H1 (cell line): ENCODE results near the gene IFT172. TPM values are rescaled to one million over a fixed set of nuclear protein-coding genes. Genes with fewer than 3 reads are reported as not detected.
A peak's percentile ranks its signal among the peaks of the same experiment; 100 is the strongest.

ENCODE experiments used
- CHD7 ChIP-seq: fragments of 300-600 bp; sonication (generic); IDR thresholded peaks from 2 replicates; pipeline ENCODE4 v1.7.1; 2012; ENCODE audit warnings: low read length, moderate library complexity, mild to moderate bottlenecking, inconsistent platforms; ENCODE audit not compliant: insufficient replicate concordance
- CREB1 ChIP-seq: IDR thresholded peaks from 2 replicates; pipeline ENCODE4 v1.6.1; 2012; ENCODE audit warnings: inconsistent platforms
- CTCF ChIP-seq, 3 experiments: IDR thresholded peaks; 1 replicate in 2 of 3; 2 replicates in 1 of 3; pipeline versions ENCODE4 v1.5.1 to v1.6.1; 2011; ENCODE audit warnings: low read length in 3 of 3, mild to moderate bottlenecking in 3 of 3, inconsistent platforms in 2 of 3, low read depth in 1 of 3, moderate library complexity in 1 of 3; ENCODE audit not compliant: insufficient read depth in 1 of 3; ENCODE audit errors: control extremely low read depth in 1 of 3
- POLR2AphosphoS5 ChIP-seq: IDR thresholded peaks from 2 replicates; pipeline ENCODE4 v1.6.1; 2011; ENCODE audit warnings: low read depth, low read length
- RAD21 ChIP-seq, 2 experiments: IDR thresholded peaks in 1 of 2; conservative IDR thresholded peaks in 1 of 2; 2 replicates each; pipeline ENCODE4 v1.6.1; 2011; ENCODE audit warnings: low read depth in 2 of 2, low read length in 2 of 2, improper control_type of control experiment in 1 of 2, inconsistent platforms in 1 of 2, mild to moderate bottlenecking in 1 of 2, moderate library complexity in 1 of 2
- RBBP5 ChIP-seq: IDR thresholded peaks from 2 replicates; pipeline ENCODE4 v1.7.1; 2012; ENCODE audit warnings: low read depth, mild to moderate bottlenecking, inconsistent platforms, low read length, moderate library complexity, borderline replicate concordance
- TEAD4 ChIP-seq: IDR thresholded peaks from 2 replicates; pipeline ENCODE4 v1.6.1; 2012; ENCODE audit warnings: low read depth, low read length, inconsistent platforms, mixed read lengths
- polyA plus RNA-seq, 7 experiments: library from polyadenylated mRNA; depleted of rRNA in 3 of 7; stranded (reverse) in 5 of 7; unstranded in 2 of 7; fragments of >200 nt in 5 of 7; fragments of 200-250 nt in 2 of 7; gene quantifications; 1 replicate in 5 of 7; 2 replicates in 1 of 7; 4 replicates in 1 of 7; pipeline versions ENCODE4 v1.2.1 to v1.2.3, GENCODE V29; 2011 to 2013; ENCODE audit warnings: missing spikeins in 2 of 7, mixed read lengths in 2 of 7
- total RNA-seq: library from RNA; stranded (reverse); fragmentation: NEBNext Ultra II Directional; extraction: Animal tissue kit (Norgen Biotek cat#: 25700); gene quantifications from 2 replicates; pipeline ENCODE4 v1.2.1, GENCODE V29; 2021

Gene IFT172
- total and polyA plus RNA-seq, 2 of the 8 experiments (the other 6 are each of a cell fraction or from before 2014, with no cell fraction given), result 13.5 to 14.0 TPM

- TF ChIP-seq CHD7 (no peak), RAD21 (IDR thresholded peaks at IDR 0.05 in 1 of 2, conservative IDR thresholded peaks at IDR 0.05 in 1 of 2; ENCODE audit: low read depth in 2 of 2, low read length in 2 of 2) (no peak), CREB1 (no peak; the same call in 1 of the 2 replicates), RBBP5 (peak; percentile 40; the same call in 1 of the 2 replicates), CTCF (IDR thresholded peaks at IDR 0.05; ENCODE audit: control extremely low read depth in 1 of 3, insufficient read depth in 1 of 3, low read depth in 1 of 3, low read length in 3 of 3) (peak in 1 of 3 experiments; percentile 11; a peak in 1 of 4 replicates), POLR2AphosphoS5 (peak; percentile 65), TEAD4 (no peak)
These were observed 61.1 kb downstream of the IFT172 start, which contains the start of gene NRBP1 (continued) for GRCh38 chr2:27428213-27428977.
